GM19452 (cell line): Measurements from ENCODE around the gene GNAT1.
"Not testable (repeated sequence)": the region's sequence is repeated elsewhere in the genome, so short reads cannot be mapped to it uniquely, and the experiment has no call there.

ENCODE experiments used
- ATAC-seq: cut with Tn5 transposase; IDR thresholded peaks from one replicate; pipeline ENCODE4 v1.9.1; 2021; ENCODE audit not compliant: unreplicated experiment

Gene GNAT1

GRCh38 chr3:50217681-50218080, 26.3 kb downstream of the GNAT1 start:
- no peak for ATAC-seq

DNA sequence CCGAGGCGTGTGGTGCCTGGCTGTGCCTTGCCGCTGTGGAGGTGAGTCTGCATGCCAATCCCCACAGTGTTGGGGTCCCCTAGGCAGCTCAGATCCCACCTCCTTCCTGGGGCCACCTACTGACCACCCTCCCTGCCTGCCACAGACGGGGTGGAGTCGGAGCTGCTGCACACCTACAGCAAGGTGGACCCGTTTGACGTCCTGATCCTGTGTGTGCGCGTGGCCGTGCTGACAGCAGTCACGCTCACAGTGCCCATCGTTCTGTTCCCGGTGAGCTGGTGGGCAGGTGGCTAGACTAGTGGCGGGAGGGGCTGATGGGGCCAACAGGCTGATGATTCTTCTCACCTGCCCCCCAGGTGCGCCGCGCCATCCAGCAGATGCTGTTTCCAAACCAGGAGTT, 27.0 kb downstream of the GNAT1 start:
- ATAC-seq = no peak

- no peak for ATAC-seq
These were observed 27.9 kb downstream of the GNAT1 start for GRCh38 chr3:50219285-50219684.

DNA sequence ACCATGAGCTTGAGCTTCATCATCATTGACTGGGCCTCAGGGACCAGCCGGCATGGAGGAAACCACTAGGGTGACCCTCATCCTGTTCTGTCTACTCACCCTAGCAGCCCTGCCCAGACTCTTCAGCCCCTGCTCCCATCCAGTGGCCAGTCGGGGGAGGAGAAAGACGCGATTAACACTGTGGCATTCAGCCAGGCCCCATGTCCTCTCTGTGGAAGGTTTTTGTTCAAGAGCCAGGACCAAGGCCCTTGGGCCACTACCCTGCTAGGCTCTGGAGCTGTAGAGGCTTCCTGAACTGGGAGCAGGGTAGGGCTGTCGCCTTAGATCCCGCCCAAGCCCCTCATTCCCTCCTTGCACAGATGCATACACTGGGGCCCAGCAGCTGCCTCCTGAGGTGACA, 28.7 kb downstream of the GNAT1 start:
- no peak for ATAC-seq

- ATAC-seq = no peak
These were observed 29.6 kb downstream of the GNAT1 start for GRCh38 chr3:50221051-50221410.

- ATAC-seq = no peak
These were observed 30.2 kb downstream of the GNAT1 start for GRCh38 chr3:50221411-50222168.

GRCh38 chr3:50222169-50222528, 30.7 kb downstream of the GNAT1 start:
- no peak for ATAC-seq

- no peak for ATAC-seq
These were observed 33.2 kb downstream of the GNAT1 start for GRCh38 chr3:50224639-50225038.

DNA sequence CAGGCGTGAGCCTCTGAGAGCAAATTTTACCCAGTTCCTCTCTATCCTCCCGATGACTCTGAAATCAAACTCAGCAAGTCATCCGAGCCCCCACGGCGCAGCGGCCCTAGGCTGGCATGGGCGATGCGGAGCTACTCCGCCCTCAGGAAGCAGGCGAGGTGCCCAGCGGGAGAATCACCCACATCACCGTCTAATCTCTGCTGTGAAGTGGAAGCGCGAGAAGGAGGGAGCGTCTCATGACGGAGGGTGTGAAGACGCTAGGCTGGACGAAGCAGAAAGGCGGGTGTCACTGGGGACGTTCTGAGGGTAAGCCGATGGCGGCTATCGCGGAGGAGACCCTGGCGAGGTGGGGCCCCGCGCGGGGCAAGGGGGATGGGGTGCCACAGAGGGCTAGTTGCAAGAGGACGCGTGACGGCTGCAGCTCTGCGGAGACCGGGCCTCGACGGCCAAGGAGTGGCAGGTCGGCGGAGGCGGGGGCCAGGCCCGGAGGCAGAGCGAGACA, 35.5 kb downstream of the GNAT1 start:
- peak; percentile 10 for ATAC-seq

- ATAC-seq = peak; percentile 80
These were observed 36.2 kb downstream of the GNAT1 start for GRCh38 chr3:50227390-50228183.

DNA sequence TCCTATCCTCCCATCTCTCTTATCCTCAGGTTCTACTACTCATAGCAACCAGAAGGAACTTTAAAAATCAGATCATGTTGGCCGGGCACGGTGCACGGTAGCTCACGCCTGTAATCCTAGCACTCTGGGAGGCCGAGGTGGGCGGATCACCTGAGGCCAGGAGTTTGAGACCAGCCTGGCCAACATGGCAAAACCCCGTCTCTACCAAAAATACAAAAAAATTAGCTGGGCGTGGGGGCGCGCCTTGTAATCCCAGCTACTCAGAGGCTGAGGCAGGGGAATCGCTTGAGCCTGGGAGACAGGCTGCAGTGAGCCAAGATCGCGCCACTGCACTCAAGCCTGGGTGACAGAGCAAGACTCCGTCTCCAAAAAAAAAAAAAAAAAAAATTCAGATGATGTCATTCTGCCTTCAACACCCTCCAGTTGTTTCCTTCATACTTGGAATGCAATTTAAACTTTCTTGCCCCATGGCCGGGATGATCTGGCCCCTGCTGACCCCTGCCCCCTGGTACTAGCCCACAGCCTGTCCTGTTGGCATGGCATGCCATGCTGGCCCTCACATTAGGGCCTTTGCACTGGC, 36.9 kb downstream of the GNAT1 start:
- ATAC-seq = not testable (repeated sequence)

GRCh38 chr3:50229490-50229889, 38.1 kb downstream of the GNAT1 start:
- no peak for ATAC-seq

GRCh38 chr3:50230104-50230793, 38.8 kb downstream of the GNAT1 start:
- ATAC-seq = no peak

DNA sequence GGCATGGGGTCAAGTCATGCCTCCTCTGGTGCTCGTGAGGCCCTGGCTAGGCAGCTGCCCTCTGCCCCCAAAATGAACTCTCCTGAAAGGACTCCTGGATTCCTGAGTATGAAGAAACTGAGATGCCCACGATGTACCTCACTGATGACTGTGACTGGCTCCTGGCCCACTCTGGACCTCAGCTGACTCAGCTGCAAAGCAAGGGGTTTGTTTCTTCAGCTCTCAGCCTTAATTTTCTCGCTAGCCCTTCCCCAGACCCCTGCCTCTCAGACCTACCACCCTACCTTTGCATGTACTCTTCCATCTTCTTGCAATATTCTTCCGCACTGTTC, 39.4 kb downstream of the GNAT1 start:
- ATAC-seq = no peak

DNA sequence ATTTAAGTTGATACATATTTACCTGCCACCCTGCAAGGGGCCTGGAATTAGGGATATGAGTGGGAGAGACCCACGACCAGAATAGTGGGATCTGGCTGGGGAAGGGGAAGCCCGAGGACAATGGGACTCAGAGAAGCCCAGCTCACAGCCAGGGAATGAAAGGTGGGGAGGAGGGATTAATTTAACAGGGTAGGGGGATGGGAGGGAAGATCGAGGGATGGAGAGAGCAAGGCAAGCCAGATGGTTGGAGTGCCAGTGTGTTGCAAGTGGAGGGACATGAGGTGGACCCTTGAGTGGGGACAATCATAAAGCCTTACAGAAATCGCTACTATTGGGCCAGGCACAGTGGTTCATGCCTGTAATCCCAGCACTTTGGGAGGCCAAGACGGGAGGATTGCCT, 40.2 kb downstream of the GNAT1 start:
- no peak for ATAC-seq

- ATAC-seq = no peak
These were observed 40.9 kb downstream of the GNAT1 start for GRCh38 chr3:50232303-50232702.

GRCh38 chr3:50233176-50233575, 41.8 kb downstream of the GNAT1 start:
- ATAC-seq = no peak

GRCh38 chr3:50235716-50236483, 44.5 kb downstream of the GNAT1 start, which contains the start of gene GNAI2:
Gene GNAI2, plus strand, starts transcription at chr3:50236204. Its CDS starts 132 bp downstream, at chr3:50236336.
- peak; percentile 94 for ATAC-seq

DNA sequence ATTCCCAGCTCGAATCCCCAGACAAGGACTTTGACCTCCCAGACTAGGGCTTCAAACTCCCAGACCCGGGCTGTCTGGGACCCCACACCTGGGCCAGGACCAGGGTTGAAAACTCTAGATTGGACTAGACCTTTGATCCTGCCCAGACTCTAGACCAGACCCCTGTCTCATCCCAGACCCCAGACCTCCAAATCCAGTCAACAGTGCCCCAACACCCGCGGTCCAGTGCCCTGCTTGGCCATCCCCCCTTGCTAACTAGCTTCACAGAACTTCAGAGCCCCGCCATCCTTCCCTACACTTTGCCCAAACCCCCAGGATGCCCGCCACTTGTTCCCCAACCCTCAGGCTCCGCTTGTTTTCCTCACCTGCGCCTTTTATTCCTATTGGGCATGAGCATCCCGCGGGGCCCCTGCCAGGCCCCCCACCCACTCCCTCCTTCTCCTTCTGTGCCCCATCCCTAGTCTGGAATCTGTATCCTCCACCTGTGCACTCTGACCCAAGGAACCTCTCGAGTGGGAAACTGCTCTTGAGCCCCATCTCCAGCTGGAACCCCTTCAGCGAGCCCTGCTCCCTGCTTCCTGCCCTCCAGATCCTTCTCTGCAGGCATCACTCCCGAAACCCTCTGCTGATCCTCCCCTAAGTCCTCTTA, 45.2 kb downstream of the GNAT1 start:
- ATAC-seq = no peak

- ATAC-seq = no peak
These were observed 45.8 kb downstream of the GNAT1 start for GRCh38 chr3:50237133-50237651.
